SK-N-MC (cell line): ENCODE measurements around the gene IFI44.
A peak's percentile ranks its signal among the peaks of the same experiment; 100 is the strongest.

Experiments
- DNase-seq: peaks from one replicate; pipeline ENCODE4 v3.0.0-alpha.2; 2011; ENCODE audit warnings: low read depth, low spot score
- H3K27ac ChIP-seq: fragments of 200-600 bp; sonication (generic); 2 replicates; pipeline ENCODE4 v1.5.1; 2016; ENCODE audit warnings: mixed run types
- H3K36me3 ChIP-seq: fragments of 200-600 bp; sonication (generic); 2 replicates; pipeline ENCODE4 v1.6.1; 2017; ENCODE audit warnings: antibody characterized with exemption, low read length, mixed read lengths; ENCODE audit not compliant: insufficient read depth
- H3K4me3 ChIP-seq: fragments of 200-600 bp; sonication (generic); 2 replicates; pipeline ENCODE4 v1.5.1; 2016
- H3K9ac ChIP-seq: fragments of 200-600 bp; sonication (generic); 2 replicates; pipeline ENCODE4 v1.8.0; 2017; ENCODE audit warnings: mixed run types, mixed read lengths; ENCODE audit not compliant: insufficient read length
- H3K9me3 ChIP-seq: fragments of 200-600 bp; sonication (generic); 2 replicates; pipeline ENCODE4 v1.6.1; 2017; ENCODE audit warnings: low read depth, mild to moderate bottlenecking, antibody characterized with exemption, low read length, moderate library complexity, mixed read lengths
- EZH2 ChIP-seq: fragments of 200-600 bp; sonication (generic); IDR thresholded peaks from one replicate; pipeline ENCODE4 v1.6.1; 2017; ENCODE audit warnings: antibody characterized with exemption
- FOXP2 ChIP-seq: optimal IDR thresholded peaks from 2 replicates; pipeline ENCODE3; 2011; ENCODE audit warnings: mild to moderate bottlenecking, moderate library complexity; ENCODE audit not compliant: insufficient read depth; ENCODE audit errors: extremely low read length, control extremely low read depth
- POLR2AphosphoS5 ChIP-seq: IDR thresholded peaks from 2 replicates; pipeline ENCODE4 v1.6.1; 2012; ENCODE audit warnings: mild to moderate bottlenecking, low read depth, low read length, borderline replicate concordance

IFI44 gene

DNA sequence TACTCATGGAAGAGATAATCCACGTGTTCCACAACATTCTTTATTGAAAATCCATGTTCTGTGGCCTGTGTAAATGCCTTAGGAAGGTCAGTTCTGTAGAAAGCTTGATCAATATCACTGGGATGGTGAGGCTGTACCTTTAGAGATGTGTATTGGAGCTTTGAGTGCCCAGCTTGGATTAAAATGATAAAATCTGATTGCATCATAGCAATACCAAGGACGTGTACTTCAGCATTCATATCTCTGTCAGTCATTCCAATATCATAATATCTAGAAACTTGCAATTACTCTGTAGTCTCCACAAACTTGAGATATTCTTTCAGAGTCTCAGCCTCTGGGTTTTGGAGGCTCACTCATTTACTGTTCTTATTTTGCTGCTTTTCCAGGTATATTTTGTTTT lies 31.6 kb downstream of the IFI44 start:
- Histone ChIP-seq H3K36me3 (no peaks in the 10 kb centered on the region), H3K9ac (no peak overlapping the region), H3K9me3 (no peaks in the 10 kb centered on the region), H3K27ac (no peak overlapping the region), H3K4me3 (no peak overlapping the region)
- DNase-seq, result no peak
- no peak for TF ChIP-seq FOXP2

GRCh38 chr1:78682496-78682895 lies 32.9 kb downstream of the IFI44 start:
- no peak overlapping the region for H3K9ac ChIP-seq
- no peak overlapping the region for H3K27ac ChIP-seq
- no peaks in the 10 kb centered on the region for H3K9me3 ChIP-seq
- H3K36me3 ChIP-seq, result no peaks in the 10 kb centered on the region
- H3K4me3 ChIP-seq, result no peak overlapping the region
- TF ChIP-seq EZH2 (no peak), POLR2AphosphoS5 (no peak), FOXP2 (no peak)
- no peak for DNase-seq

GRCh38 chr1:78683079-78683478 lies 33.4 kb downstream of the IFI44 start:
- no peak for TF ChIP-seq POLR2AphosphoS5
- no peak for TF ChIP-seq EZH2
- TF ChIP-seq FOXP2, result no peak
- Histone ChIP-seq H3K4me3 (no peak overlapping the region), H3K27ac (no peak overlapping the region), H3K9ac (no peak overlapping the region), H3K36me3 (no peaks in the 10 kb centered on the region), H3K9me3 (no peaks in the 10 kb centered on the region)
- DNase-seq, result no peak

- no peak for DNase-seq
- H3K4me3 ChIP-seq, result no peak overlapping the region
- no peaks in the 10 kb centered on the region for H3K9me3 ChIP-seq
- no peak overlapping the region for H3K9ac ChIP-seq
- H3K27ac ChIP-seq, result no peak overlapping the region
- no peak for TF ChIP-seq EZH2
- TF ChIP-seq FOXP2, result no peak
- no peak for TF ChIP-seq POLR2AphosphoS5
- H3K36me3 ChIP-seq, result no peaks in the 10 kb centered on the region
Measured at GRCh38 chr1:78687315-78687714, 37.7 kb downstream of the IFI44 start.

DNA sequence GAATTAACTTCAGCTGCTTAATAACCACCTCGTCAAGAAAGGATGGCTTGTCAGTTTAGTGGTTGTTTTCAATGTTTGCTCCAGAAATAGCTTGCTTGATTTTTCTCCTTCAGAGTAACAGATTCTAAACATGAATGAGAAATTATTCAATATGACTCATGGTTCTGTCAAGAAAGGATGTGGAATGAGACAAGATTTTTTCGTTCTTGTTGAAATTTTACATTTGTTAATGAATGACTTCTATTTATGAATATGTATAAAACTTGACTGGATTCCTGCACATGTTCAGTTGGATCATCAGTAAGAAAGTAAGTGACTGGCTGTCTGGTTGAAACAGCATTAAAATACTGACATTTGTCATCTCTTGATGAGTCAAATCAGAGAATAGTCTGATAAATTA lies 38.3 kb downstream of the IFI44 start:
- peak overlapping the region; percentile 38 for H3K9ac ChIP-seq
- TF ChIP-seq POLR2AphosphoS5 (no peak), EZH2 (no peak), FOXP2 (no peak)
- H3K36me3 ChIP-seq, result no peaks in the 10 kb centered on the region
- no peaks in the 10 kb centered on the region for H3K9me3 ChIP-seq
- no peak for DNase-seq
- no peak overlapping the region for H3K4me3 ChIP-seq
- no peak overlapping the region for H3K27ac ChIP-seq

DNA sequence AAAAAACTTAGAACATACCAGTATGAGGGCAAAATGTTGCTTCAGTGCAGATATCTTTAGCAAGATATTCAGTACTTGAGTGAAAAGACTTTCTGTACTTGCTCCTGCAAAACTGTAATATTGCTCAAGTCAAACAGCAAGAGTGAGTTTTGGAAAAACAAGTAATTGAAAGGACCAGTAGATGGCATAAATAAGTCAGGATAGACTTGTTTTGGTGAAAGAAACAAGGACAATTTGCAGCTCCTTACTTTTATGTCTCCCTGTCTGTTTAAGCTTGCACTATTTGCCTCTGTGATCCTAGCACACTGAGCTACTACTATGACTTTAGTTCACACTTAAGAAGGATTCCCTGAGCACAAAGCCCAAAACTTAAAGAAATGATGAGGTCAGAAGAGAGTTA lies 39.1 kb downstream of the IFI44 start:
- no peak overlapping the region for H3K27ac ChIP-seq
- TF ChIP-seq FOXP2 (no peak), POLR2AphosphoS5 (no peak), EZH2 (no peak)
- no peak for DNase-seq
- no peak overlapping the region for H3K4me3 ChIP-seq
- H3K36me3 ChIP-seq, result no peaks in the 10 kb centered on the region
- no peaks in the 10 kb centered on the region for H3K9me3 ChIP-seq
- no peak overlapping the region for H3K9ac ChIP-seq

DNA sequence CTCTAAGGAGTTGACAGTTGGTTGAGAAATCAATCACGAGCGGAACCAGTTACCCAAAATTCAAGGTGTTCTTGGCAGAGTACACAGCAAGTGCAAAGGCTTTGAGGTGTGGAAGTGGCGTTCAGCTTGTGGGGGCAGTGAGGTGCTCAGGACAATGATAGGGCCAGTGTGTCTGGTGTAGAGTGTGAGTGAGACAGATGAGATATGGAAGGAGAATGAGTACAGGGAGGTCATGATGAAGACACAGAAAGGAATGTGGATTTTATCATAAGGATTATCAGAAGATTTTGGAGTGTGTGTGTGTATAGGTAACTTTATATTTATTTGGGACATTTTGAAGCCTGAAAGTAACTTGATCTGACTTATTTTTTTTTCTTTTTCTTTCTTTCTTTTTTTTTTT lies 40.9 kb downstream of the IFI44 start:
- H3K9ac ChIP-seq, result no peak overlapping the region
- H3K27ac ChIP-seq, result no peak overlapping the region
- no peak for DNase-seq
- H3K9me3 ChIP-seq, result no peaks in the 10 kb centered on the region
- H3K4me3 ChIP-seq, result no peak overlapping the region
- TF ChIP-seq POLR2AphosphoS5 (no peak), FOXP2 (no peak), EZH2 (no peak)
- H3K36me3 ChIP-seq, result no peaks in the 10 kb centered on the region

DNA sequence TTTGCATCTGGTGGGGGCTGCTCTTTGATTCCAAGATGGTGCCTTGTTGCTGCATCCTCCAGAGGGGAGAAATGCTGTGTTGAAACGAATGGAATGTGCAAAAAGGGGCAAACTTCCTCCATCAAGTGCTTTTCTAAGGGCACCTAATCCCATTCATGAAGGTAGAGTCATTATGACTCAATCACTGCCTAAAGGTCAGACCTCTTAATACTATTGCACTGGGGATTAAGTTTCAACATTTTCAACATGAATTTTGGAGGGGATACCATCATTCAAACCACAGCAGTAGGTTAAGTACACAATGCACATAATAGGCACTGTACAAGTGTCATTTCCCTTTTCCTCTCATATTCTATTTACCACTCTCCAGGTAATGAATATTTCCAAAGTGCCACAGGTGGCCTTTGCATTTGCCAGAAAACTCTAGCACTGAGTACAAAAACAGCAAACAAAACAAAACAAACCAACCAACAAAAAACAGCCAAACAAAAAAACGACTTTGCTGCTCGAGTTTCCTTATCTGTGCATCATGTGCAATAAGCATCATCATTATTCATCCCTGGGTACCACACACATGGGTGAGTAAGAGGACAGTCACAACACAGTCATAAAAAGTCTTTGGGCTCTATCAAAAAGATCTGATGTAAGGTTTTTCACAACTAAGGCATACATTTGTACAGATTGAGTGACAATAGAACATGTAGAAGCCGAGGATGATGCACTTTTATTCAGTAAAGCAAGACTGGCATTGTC lies 42.5 kb downstream of the IFI44 start:
- Histone ChIP-seq H3K9ac (no peak overlapping the region), H3K9me3 (no peaks in the 10 kb centered on the region), H3K27ac (no peak overlapping the region), H3K4me3 (no peak overlapping the region), H3K36me3 (no peaks in the 10 kb centered on the region)
- no peak for TF ChIP-seq FOXP2
- TF ChIP-seq EZH2, result no peak
- no peak for TF ChIP-seq POLR2AphosphoS5
- no peak for DNase-seq

DNA sequence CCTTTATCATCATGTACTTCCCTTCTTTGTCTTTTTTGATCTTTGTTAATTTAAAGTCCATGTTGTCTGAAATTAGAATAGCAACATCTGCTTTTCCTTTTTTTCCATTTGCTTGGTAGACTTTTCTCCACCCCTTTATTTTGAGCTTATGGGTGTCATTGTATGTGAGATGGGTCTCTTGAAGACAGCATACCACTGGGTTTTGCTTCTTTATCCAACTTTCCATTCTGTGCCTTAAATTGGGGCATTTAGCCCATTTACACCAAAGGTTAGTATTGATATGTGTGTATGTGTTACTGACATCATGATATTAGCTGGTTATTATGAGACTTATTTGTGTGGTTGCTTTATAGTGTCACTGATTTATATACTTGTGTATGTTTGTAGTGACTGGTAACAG lies 50.2 kb downstream of the IFI44 start:
- H3K36me3 ChIP-seq, result no peaks in the 10 kb centered on the region
- no peak overlapping the region for H3K9ac ChIP-seq
- no peak for DNase-seq
- no peak overlapping the region for H3K4me3 ChIP-seq
- TF ChIP-seq POLR2AphosphoS5 (no peak), FOXP2 (no peak), EZH2 (no peak)
- no peak overlapping the region for H3K27ac ChIP-seq
- H3K9me3 ChIP-seq, result no peaks in the 10 kb centered on the region
